ENCODE data around the gene MMP15.
"Not testable (repeated sequence)": the region's sequence is repeated elsewhere in the genome, so short reads cannot be mapped to it uniquely, and the experiment has no call there.

The MMP15 gene

GRCh38 chr16:57996406-57997175 lies 29.0 kb upstream of the MMP15 start:
- no peak for DNase-seq

- no peak for DNase-seq
Observed at GRCh38 chr16:57997176-57997527, 28.4 kb upstream of the MMP15 start.

GRCh38 chr16:57997528-57998265 lies 27.9 kb upstream of the MMP15 start:
- no peak for DNase-seq

GRCh38 chr16:57998486-57998885 lies 27.1 kb upstream of the MMP15 start:
- DNase-seq = peak; percentile 47

- DNase-seq = no peak
Observed at GRCh38 chr16:57998992-57999365, 26.6 kb upstream of the MMP15 start.

- DNase-seq = peak; percentile 65
Observed at GRCh38 chr16:57999366-57999970, 26.1 kb upstream of the MMP15 start.

- DNase-seq = peak; percentile 29
Observed at GRCh38 chr16:57999971-58000705, 25.4 kb upstream of the MMP15 start, which contains the start of gene ZNF319. ZNF319 (minus strand) TSS chr16:58000672; CDS start chr16:57998265, 2,407 bp downstream.

- DNase-seq = peak; percentile 89
Observed at GRCh38 chr16:58000706-58001676, 24.6 kb upstream of the MMP15 start, which contains the start of gene USB1. USB1 (plus strand) TSS chr16:58001407; CDS start chr16:58001484, 77 bp downstream.

GRCh38 chr16:58001781-58002415 lies 23.7 kb upstream of the MMP15 start:
- DNase-seq = peak; percentile 33

GRCh38 chr16:58002416-58002800 lies 23.1 kb upstream of the MMP15 start:
- no peak for DNase-seq

- no peak for DNase-seq
Observed at GRCh38 chr16:58002936-58003335, 22.6 kb upstream of the MMP15 start.

- not testable (repeated sequence) for DNase-seq
Observed at GRCh38 chr16:58004736-58005135, 20.8 kb upstream of the MMP15 start.

GRCh38 chr16:58009856-58010416 lies 15.6 kb upstream of the MMP15 start:
- no peak for DNase-seq

GRCh38 chr16:58010886-58011285 lies 14.7 kb upstream of the MMP15 start:
- no peak for DNase-seq

GRCh38 chr16:58011652-58012051 lies 13.9 kb upstream of the MMP15 start:
- DNase-seq = no peak

GRCh38 chr16:58012481-58012880 lies 13.1 kb upstream of the MMP15 start:
- no peak for DNase-seq

- no peak for DNase-seq
Observed at GRCh38 chr16:58013201-58013956, 12.2 kb upstream of the MMP15 start.

- DNase-seq = no peak
Observed at GRCh38 chr16:58016840-58017446, 8.6 kb upstream of the MMP15 start.

- DNase-seq = no peak
Observed at GRCh38 chr16:58018803-58019202, 6.8 kb upstream of the MMP15 start.

Measured in hematopoietic multipotent progenitor cell treated with erythropoietin and hydrocortisone succinate and interleukin-3 and kit ligand, for 6 days (in vitro differentiated cells).